ENCODE measurements around the gene SCGB1D1.
"Not testable (repeated sequence)": the region's sequence is repeated elsewhere in the genome, so short reads cannot be mapped to it uniquely, and the experiment has no call there.

The SCGB1D1 gene

GRCh38 chr11:62169448-62169847, 20.6 kb upstream of the SCGB1D1 start:
- no peak for DNase-seq

- no peak for DNase-seq
These were observed 20.1 kb upstream of the SCGB1D1 start for GRCh38 chr11:62169935-62170334.

- DNase-seq = peak; percentile 95
These were observed 18.7 kb upstream of the SCGB1D1 start for GRCh38 chr11:62171261-62171723.

GRCh38 chr11:62172294-62172693, 17.7 kb upstream of the SCGB1D1 start:
- no peak for DNase-seq

- DNase-seq = no peak
These were observed 13.2 kb upstream of the SCGB1D1 start for GRCh38 chr11:62176766-62177165.

GRCh38 chr11:62179995-62180394, 10.0 kb upstream of the SCGB1D1 start:
- DNase-seq = no peak

- DNase-seq = no peak
These were observed 8.9 kb upstream of the SCGB1D1 start for GRCh38 chr11:62181097-62181496.

- DNase-seq = no peak
These were observed 7.7 kb upstream of the SCGB1D1 start for GRCh38 chr11:62182147-62182891.

- no peak for DNase-seq
These were observed 3.8 kb upstream of the SCGB1D1 start for GRCh38 chr11:62186195-62186594.

- DNase-seq = no peak
These were observed 3.9 kb downstream of the SCGB1D1 start for GRCh38 chr11:62193952-62194351.

GRCh38 chr11:62195010-62195409, 5.0 kb downstream of the SCGB1D1 start:
- not testable (repeated sequence) for DNase-seq

- no peak for DNase-seq
These were observed 5.9 kb downstream of the SCGB1D1 start for GRCh38 chr11:62195945-62196344.

GRCh38 chr11:62197400-62197799, 7.4 kb downstream of the SCGB1D1 start:
- DNase-seq = not testable (repeated sequence)

GRCh38 chr11:62201376-62201775, 11.4 kb downstream of the SCGB1D1 start:
- DNase-seq = no peak

- DNase-seq = no peak
These were observed 12.9 kb downstream of the SCGB1D1 start for GRCh38 chr11:62202910-62203309.

- DNase-seq = no peak
These were observed 14.4 kb downstream of the SCGB1D1 start for GRCh38 chr11:62204430-62204829.

- no peak for DNase-seq
These were observed 15.4 kb downstream of the SCGB1D1 start for GRCh38 chr11:62205441-62205840.

- DNase-seq = peak; percentile 64
These were observed 16.5 kb downstream of the SCGB1D1 start for GRCh38 chr11:62206276-62207066.

- DNase-seq = peak; percentile 54
These were observed 18.7 kb downstream of the SCGB1D1 start for GRCh38 chr11:62208785-62209144.

GRCh38 chr11:62217191-62217748, 27.3 kb downstream of the SCGB1D1 start:
- no peak for DNase-seq

GRCh38 chr11:62221498-62221897, 31.5 kb downstream of the SCGB1D1 start:
- no peak for DNase-seq

- no peak for DNase-seq
These were observed 33.1 kb downstream of the SCGB1D1 start for GRCh38 chr11:62223095-62223494.

- no peak for DNase-seq
These were observed 43.7 kb downstream of the SCGB1D1 start for GRCh38 chr11:62233730-62234129.

GRCh38 chr11:62236187-62236586, 46.2 kb downstream of the SCGB1D1 start:
- no peak for DNase-seq
